Natural killer cell (primary cell): ENCODE results near the gene SNAP29. TPM values are rescaled to one million over a fixed set of nuclear protein-coding genes. Genes with fewer than 3 reads are reported as not detected.

Experiments
- ATAC-seq, 3 donors: fragments of 150-1000 bp in 2 of 3; fragments of 200-7000 bp in 1 of 3; cut with Tn5 transposase; 1 replicate in 1 of 3; 2 replicates in 2 of 3; pipeline ENCODE4 v1.10.0; 2021; ENCODE audit warnings: mild to moderate bottlenecking in 2 of 3, moderate library complexity in 2 of 3
- DNase-seq, 2 donors: peaks; one replicate each; pipeline versions ENCODE4 v3.0.0 to v3.0.0-alpha.2; 2013 to 2021; ENCODE audit warnings: mixed read lengths in 1 of 2
- H3K27ac ChIP-seq: one replicate; pipeline ENCODE4 v1.5.1; 2013; ENCODE audit warnings: mild to moderate bottlenecking, low read length
- H3K27me3 ChIP-seq: one replicate; pipeline ENCODE4 v1.6.1; 2013; ENCODE audit warnings: low read length; ENCODE audit not compliant: control insufficient read depth, insufficient read depth
- H3K36me3 ChIP-seq: one replicate; pipeline ENCODE4 v1.6.1; 2013; ENCODE audit warnings: low read length; ENCODE audit not compliant: control insufficient read depth, insufficient read depth
- H3K4me1 ChIP-seq: one replicate; pipeline ENCODE4 v1.6.1; 2013; ENCODE audit warnings: low read length; ENCODE audit not compliant: control insufficient read depth, insufficient read depth
- H3K4me3 ChIP-seq: one replicate; pipeline ENCODE4 v1.5.1; 2013; ENCODE audit warnings: low read length
- H3K9me3 ChIP-seq: one replicate; pipeline ENCODE4 v1.6.1; 2013; ENCODE audit warnings: low read length; ENCODE audit not compliant: control insufficient read depth, insufficient read depth
- H3K27ac Mint-ChIP-seq, 2 donors: one replicate each; pipeline ENCODE4 v1.8.0; 2022; ENCODE audit warnings: mild to moderate bottlenecking in 2 of 2, mixed read lengths in 2 of 2, moderate library complexity in 1 of 2
- H3K27me3 Mint-ChIP-seq, 2 donors: one replicate each; pipeline ENCODE4 v1.8.0; 2022; ENCODE audit warnings: low read depth in 2 of 2, mixed read lengths in 2 of 2
- H3K36me3 Mint-ChIP-seq: one replicate; pipeline ENCODE4 v1.8.0; 2022; ENCODE audit warnings: mixed read lengths
- H3K4me1 Mint-ChIP-seq, 2 donors: one replicate each; pipeline ENCODE4 v1.8.0; 2022; ENCODE audit warnings: mixed read lengths in 2 of 2
- H3K4me3 Mint-ChIP-seq: one replicate; pipeline ENCODE4 v1.8.0; 2022; ENCODE audit warnings: mild to moderate bottlenecking, moderate library complexity, mixed read lengths
- H3K9me3 Mint-ChIP-seq, 2 donors: one replicate each; pipeline ENCODE4 v1.8.0; 2022; ENCODE audit warnings: mixed read lengths in 2 of 2
- WGBS: methylation state at CpG from one replicate; pipeline ENCODE4 v1.1.7; 2013; ENCODE audit warnings: missing lambda C conversion rate; ENCODE audit not compliant: insufficient coverage; 5-methylcytosine and 5-hydroxymethylcytosine counted together
- intact Hi-C: fragments of 100-400 bp; cut with micrococcal nuclease; formaldehyde crosslinking; loops from one replicate; pipeline ENCODE4 v1.14.2; 2022
- total RNA-seq, 4 donors: library from RNA; stranded (reverse); fragments of 120-200 nt in 1 of 4; gene quantifications; one replicate each; pipeline versions ENCODE4 v1.2.3 to v1.2.4, GENCODE V29; 2013 to 2022
- TF ChIP-seq, protein P1 (sequence below): fragments of 200-600 bp; IDR thresholded peaks from one replicate; pipeline ENCODE4 v1.8.0; 2022; ENCODE audit warnings: antibody characterized with exemption

Gene SNAP29
- total RNA-seq, 3 donors from 2014 or later (not counting 1 experiment from before 2014, with no cell fraction given), result 35.1 to 40.3 (median 36.8) TPM

DNA sequence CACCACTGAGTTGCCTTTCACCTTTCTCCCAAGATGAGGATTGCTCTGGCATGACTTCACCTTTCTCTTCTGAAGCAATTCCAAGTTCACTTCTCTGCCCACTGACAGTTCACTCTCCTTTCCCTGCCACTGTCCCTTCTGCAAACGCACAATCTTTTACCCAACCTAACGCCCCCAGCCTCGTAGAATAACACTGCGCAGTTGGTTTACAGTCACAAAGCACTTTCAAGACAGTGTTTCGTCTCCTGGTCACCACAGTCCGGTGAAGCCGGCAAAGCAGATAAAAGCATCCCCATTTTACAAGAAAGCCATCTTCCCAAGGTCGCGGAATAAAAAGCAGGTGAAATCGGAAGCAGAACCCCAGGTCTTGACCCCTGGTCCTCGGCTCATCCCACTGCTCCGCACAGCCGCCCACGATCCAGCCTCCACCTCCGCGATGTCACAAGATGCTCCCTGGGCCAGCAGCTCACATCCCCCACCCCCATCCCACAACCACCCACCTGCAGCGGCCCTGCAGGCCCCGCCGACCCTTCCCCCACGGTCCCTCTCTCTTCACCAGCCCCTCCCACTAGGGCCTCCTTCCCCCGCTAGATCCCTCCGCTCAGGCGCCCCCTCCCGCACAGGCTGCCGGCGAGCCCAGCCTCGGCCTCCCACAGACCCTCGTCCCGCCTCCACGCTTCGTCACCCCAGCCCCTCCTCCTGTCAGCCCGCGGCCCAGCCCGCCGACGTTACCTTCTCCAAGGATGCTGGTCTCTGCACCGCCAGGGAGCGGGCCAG, 781 bp upstream of the SNAP29 start:
- H3K27me3 ChIP-seq, result no peaks in the 10 kb centered on the region
- H3K36me3 ChIP-seq, result peaks cover 2% of the 10 kb centered on the region
- Mint-ChIP-seq H3K36me3 (no peaks in the 10 kb centered on the region), H3K27ac (peak overlapping the region; percentile 89 to 92), H3K4me3 (peak overlapping the region; percentile 94), H3K27me3 (no peaks in the 10 kb centered on the region), H3K4me1 (peaks cover 54 to 72% of the 10 kb centered on the region in 2 donors), H3K9me3 (no peaks in the 10 kb centered on the region)
- TF ChIP-seq, protein P1, sequence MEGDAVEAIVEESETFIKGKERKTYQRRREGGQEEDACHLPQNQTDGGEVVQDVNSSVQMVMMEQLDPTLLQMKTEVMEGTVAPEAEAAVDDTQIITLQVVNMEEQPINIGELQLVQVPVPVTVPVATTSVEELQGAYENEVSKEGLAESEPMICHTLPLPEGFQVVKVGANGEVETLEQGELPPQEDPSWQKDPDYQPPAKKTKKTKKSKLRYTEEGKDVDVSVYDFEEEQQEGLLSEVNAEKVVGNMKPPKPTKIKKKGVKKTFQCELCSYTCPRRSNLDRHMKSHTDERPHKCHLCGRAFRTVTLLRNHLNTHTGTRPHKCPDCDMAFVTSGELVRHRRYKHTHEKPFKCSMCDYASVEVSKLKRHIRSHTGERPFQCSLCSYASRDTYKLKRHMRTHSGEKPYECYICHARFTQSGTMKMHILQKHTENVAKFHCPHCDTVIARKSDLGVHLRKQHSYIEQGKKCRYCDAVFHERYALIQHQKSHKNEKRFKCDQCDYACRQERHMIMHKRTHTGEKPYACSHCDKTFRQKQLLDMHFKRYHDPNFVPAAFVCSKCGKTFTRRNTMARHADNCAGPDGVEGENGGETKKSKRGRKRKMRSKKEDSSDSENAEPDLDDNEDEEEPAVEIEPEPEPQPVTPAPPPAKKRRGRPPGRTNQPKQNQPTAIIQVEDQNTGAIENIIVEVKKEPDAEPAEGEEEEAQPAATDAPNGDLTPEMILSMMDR, result no peak
- DNase-seq (peak; percentile 19 to 83), ATAC-seq (peak; percentile 54 to 62 (median 58))
- intact Hi-C loops, result loop anchor here (1.0 kb wide), 1 partner anchor 59 kb away; the partner anchor contains the start of gene CRKL
- H3K4me1 ChIP-seq, result peaks cover 56% of the 10 kb centered on the region
- H3K4me3 ChIP-seq, result peak overlapping the region; percentile 97
- peak overlapping the region; percentile 86 for H3K27ac ChIP-seq
- H3K9me3 ChIP-seq, result no peaks in the 10 kb centered on the region
- under 1% methylated on average over 38 of the region's 38 CpGs for WGBS

DNA sequence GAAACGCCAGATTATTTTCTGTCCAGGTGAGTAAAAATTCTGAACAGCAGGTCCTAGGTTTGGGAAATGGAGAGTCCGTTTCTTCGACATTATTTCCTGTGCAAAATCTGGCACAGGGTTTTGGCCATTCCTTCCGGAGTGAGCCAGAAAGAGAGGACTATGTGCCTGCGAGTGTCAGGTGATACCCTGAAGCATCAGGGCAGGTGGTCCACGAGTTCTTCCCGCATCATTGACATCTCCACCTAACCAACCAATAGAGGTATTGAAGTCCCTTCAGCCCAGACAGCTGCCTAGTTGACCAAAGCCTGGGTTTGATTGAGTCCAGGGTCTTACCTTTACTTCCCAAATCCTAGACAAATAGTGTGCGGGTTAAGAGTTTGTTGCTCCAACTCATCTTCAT, 808 bp downstream of the SNAP29 start:
- Mint-ChIP-seq H3K27ac (peak overlapping the region; percentile 89 to 92), H3K36me3 (no peaks in the 10 kb centered on the region), H3K4me1 (peaks cover 60 to 76% of the 10 kb centered on the region in 2 donors), H3K9me3 (no peaks in the 10 kb centered on the region), H3K27me3 (no peaks in the 10 kb centered on the region), H3K4me3 (peak overlapping the region; percentile 94)
- DNase-seq (peak in 1 of 2 donors; percentile 27), ATAC-seq (no peak)
- Histone ChIP-seq H3K36me3 (peaks cover 2% of the 10 kb centered on the region), H3K9me3 (no peaks in the 10 kb centered on the region), H3K4me3 (peak overlapping the region; percentile 74), H3K27me3 (no peaks in the 10 kb centered on the region), H3K27ac (peak overlapping the region; percentile 74), H3K4me1 (peaks cover 66% of the 10 kb centered on the region)
- TF ChIP-seq, protein P1, result no peak
- 39% methylated on average over 8 of the region's 8 CpGs for WGBS
- intact Hi-C loops, result no loop called here

GRCh38 chr22:20862540-20862939, 3.7 kb downstream of the SNAP29 start:
- Histone ChIP-seq H3K27ac (no peak overlapping the region), H3K9me3 (no peaks in the 10 kb centered on the region), H3K36me3 (peaks cover 2% of the 10 kb centered on the region), H3K4me3 (no peak overlapping the region), H3K4me1 (peaks cover 80% of the 10 kb centered on the region), H3K27me3 (no peaks in the 10 kb centered on the region)
- 99% methylated on average over 2 of the region's 2 CpGs for WGBS
- intact Hi-C loops, result no loop called here
- H3K9me3 Mint-ChIP-seq, result no peaks in the 10 kb centered on the region
- H3K4me3 Mint-ChIP-seq, result no peak overlapping the region
- H3K27me3 Mint-ChIP-seq, result no peaks in the 10 kb centered on the region
- TF ChIP-seq, protein P1, result no peak
- no peak for DNase-seq
- peaks cover 66 to 82% of the 10 kb centered on the region in 2 donors for H3K4me1 Mint-ChIP-seq
- peak overlapping the region in 1 of 2 donors; percentile 56 for H3K27ac Mint-ChIP-seq
- no peak for ATAC-seq
- H3K36me3 Mint-ChIP-seq, result no peaks in the 10 kb centered on the region
